Right lobe of liver (tissue), 4 donors: ENCODE data around the gene ARHGEF19.

ENCODE experiments used
- CTCF ChIP-seq, 4 donors: fragments of 200-600 bp in 3 of 4; fragments of 450-650 bp in 1 of 4; IDR thresholded peaks; one replicate each; pipeline versions ENCODE4 v1.5.1 to v1.8.0; 2016 to 2022; ENCODE audit warnings: antibody characterized with exemption in 4 of 4, mild to moderate bottlenecking in 2 of 4
- POLR2A ChIP-seq: fragments of 450-650 bp; IDR thresholded peaks from one replicate; pipeline ENCODE4 v1.6.1; 2017; ENCODE audit warnings: antibody characterized with exemption, mild to moderate bottlenecking
- donor health status: DM: no; HTN: no; CAD: no.
- donor health status: DM: no; HTN: no; CAD: no.
- donor health status: DM: no; HTN: yes; CAD: no.

- no peak for TF ChIP-seq POLR2A
- TF ChIP-seq CTCF (IDR thresholded peaks at IDR 0.05), result no peak
Observed at GRCh38 chr1:16165073-16165364, 47.4 kb downstream of the ARHGEF19 start.
